Astrocyte (in vitro differentiated cells and primary cell): ENCODE results near the gene TRIB2. TPM values are rescaled to one million over a fixed set of nuclear protein-coding genes. Genes with fewer than 3 reads are reported as not detected.

Experiments
- DNase-seq: peaks from one replicate; pipeline ENCODE4 v3.0.0-alpha.2; 2010; ENCODE audit warnings: low read depth
- FAIRE-seq: peaks from 2 replicates; lab custom pipeline; 2011; peaks lifted over from hg19 to GRCh38; lab: Jason Lieb, UNC
- H2AFZ ChIP-seq: 2 replicates; pipeline ENCODE4 v1.6.0; 2012; ENCODE audit warnings: low read depth, low read length, inconsistent platforms
- H3K27ac ChIP-seq: 2 replicates; pipeline ENCODE4 v1.5.1; 2011; ENCODE audit warnings: low read depth, low read length, inconsistent platforms
- H3K27me3 ChIP-seq: 2 replicates; pipeline ENCODE4 v1.6.0; 2011; ENCODE audit warnings: low read length, inconsistent platforms; ENCODE audit not compliant: insufficient read depth
- H3K36me3 ChIP-seq: 2 replicates; pipeline ENCODE4 v1.5.1; 2011; ENCODE audit warnings: low read length, inconsistent platforms; ENCODE audit not compliant: insufficient read depth
- H3K4me1 ChIP-seq: 2 replicates; pipeline ENCODE4 v1.5.1; 2011; ENCODE audit warnings: low read length, inconsistent platforms; ENCODE audit not compliant: insufficient read depth
- H3K4me2 ChIP-seq: 2 replicates; pipeline ENCODE4 v1.6.0; 2012; ENCODE audit warnings: low read length, inconsistent platforms
- H3K4me3 ChIP-seq: 2 replicates; pipeline ENCODE4 v1.5.1; 2011; ENCODE audit warnings: low read depth, mild to moderate bottlenecking, low read length, inconsistent platforms; ENCODE audit not compliant: insufficient read depth
- H3K79me2 ChIP-seq: 2 replicates; pipeline ENCODE4 v1.6.0; 2012; ENCODE audit warnings: mild to moderate bottlenecking, low read length, inconsistent platforms; ENCODE audit not compliant: insufficient read depth
- H3K9ac ChIP-seq: 2 replicates; pipeline ENCODE4 v1.6.0; 2012; ENCODE audit warnings: mild to moderate bottlenecking, low read length, inconsistent platforms
- H3K9me3 ChIP-seq: 2 replicates; pipeline ENCODE4 v1.5.1; 2012; ENCODE audit warnings: low read depth, mild to moderate bottlenecking, low read length, inconsistent platforms; ENCODE audit not compliant: insufficient read depth
- H4K20me1 ChIP-seq: 2 replicates; pipeline ENCODE4 v1.6.0; 2012; ENCODE audit warnings: low read length, inconsistent platforms; ENCODE audit not compliant: insufficient read depth
- H3K27ac Mint-ChIP-seq: one replicate; pipeline ENCODE4 v1.8.0; 2021; ENCODE audit warnings: mild to moderate bottlenecking, mixed read lengths; ENCODE audit not compliant: unreplicated experiment
- H3K27me3 Mint-ChIP-seq: one replicate; pipeline ENCODE4 v1.8.0; 2021; ENCODE audit warnings: low read depth, mixed read lengths; ENCODE audit not compliant: unreplicated experiment
- H3K36me3 Mint-ChIP-seq: one replicate; pipeline ENCODE4 v1.8.0; 2021; ENCODE audit warnings: low read depth, mixed read lengths; ENCODE audit not compliant: unreplicated experiment
- H3K4me1 Mint-ChIP-seq: one replicate; pipeline ENCODE4 v1.8.0; 2021; ENCODE audit warnings: low read depth, mixed read lengths; ENCODE audit not compliant: unreplicated experiment
- H3K4me3 Mint-ChIP-seq: one replicate; pipeline ENCODE4 v1.8.0; 2021; ENCODE audit warnings: mild to moderate bottlenecking, moderate library complexity, mixed read lengths; ENCODE audit not compliant: unreplicated experiment
- H3K9me3 Mint-ChIP-seq: one replicate; pipeline ENCODE4 v1.8.0; 2021; ENCODE audit warnings: mild to moderate bottlenecking, mixed read lengths; ENCODE audit not compliant: unreplicated experiment
- CTCF ChIP-seq: IDR thresholded peaks from 2 replicates; pipeline ENCODE4 v1.5.1; 2011; ENCODE audit warnings: low read depth, mild to moderate bottlenecking, inconsistent platforms, low read length, moderate library complexity; ENCODE audit not compliant: insufficient read depth
- EZH2 ChIP-seq: IDR thresholded peaks from 2 replicates; pipeline ENCODE4 v1.6.1; 2012; ENCODE audit warnings: mild to moderate bottlenecking, low read length, inconsistent platforms; ENCODE audit not compliant: insufficient read depth
- total RNA-seq: library from RNA; stranded (reverse); gene quantifications from 2 replicates; pipeline ENCODE4 v1.2.1, GENCODE V29; 2021

Gene TRIB2
- total RNA-seq, 1 donor from 2014 or later = 22.6 TPM

GRCh38 chr2:12732651-12733050 is 15.9 kb downstream of the TRIB2 start:
- H3K4me2 ChIP-seq = no peak overlapping the region
- peaks cover 95% of the 10 kb centered on the region for H3K79me2 ChIP-seq
- Mint-ChIP-seq H3K27me3 (no peaks in the 10 kb centered on the region), H3K27ac (no peak overlapping the region), H3K4me3 (no peak overlapping the region), H3K36me3 (peaks cover 40% of the 10 kb centered on the region), H3K4me1 (peaks cover 4% of the 10 kb centered on the region), H3K9me3 (no peaks in the 10 kb centered on the region)
- H3K27me3 ChIP-seq = no peaks in the 10 kb centered on the region
- FAIRE-seq = no peak
- peaks cover 90% of the 10 kb centered on the region for H4K20me1 ChIP-seq
- H3K9me3 ChIP-seq = no peaks in the 10 kb centered on the region
- H3K27ac ChIP-seq = no peak overlapping the region
- TF ChIP-seq CTCF = no peak
- TF ChIP-seq EZH2 = no peak
- peaks cover 2% of the 10 kb centered on the region for H3K4me1 ChIP-seq
- H2AFZ ChIP-seq = no peak overlapping the region
- DNase-seq = no peak
- no peak overlapping the region for H3K9ac ChIP-seq
- peaks cover 18% of the 10 kb centered on the region for H3K36me3 ChIP-seq
- no peak overlapping the region for H3K4me3 ChIP-seq

GRCh38 chr2:12733846-12734245 is 17.1 kb downstream of the TRIB2 start:
- no peaks in the 10 kb centered on the region for H3K9me3 Mint-ChIP-seq
- H3K9me3 ChIP-seq = no peaks in the 10 kb centered on the region
- DNase-seq (no peak), FAIRE-seq (no peak)
- H3K36me3 Mint-ChIP-seq = peaks cover 43% of the 10 kb centered on the region
- no peaks in the 10 kb centered on the region for H3K27me3 ChIP-seq
- H4K20me1 ChIP-seq = peaks cover 88% of the 10 kb centered on the region
- TF ChIP-seq CTCF = no peak
- no peak for TF ChIP-seq EZH2
- H3K4me1 ChIP-seq = peaks cover 10% of the 10 kb centered on the region
- H3K36me3 ChIP-seq = peaks cover 18% of the 10 kb centered on the region
- H3K79me2 ChIP-seq = peaks cover 90% of the 10 kb centered on the region
- H3K27me3 Mint-ChIP-seq = no peaks in the 10 kb centered on the region
- H3K4me2 ChIP-seq = no peak overlapping the region
- H3K4me3 Mint-ChIP-seq = no peak overlapping the region
- H3K27ac Mint-ChIP-seq = no peak overlapping the region
- H3K4me1 Mint-ChIP-seq = peaks cover 12% of the 10 kb centered on the region
- no peak overlapping the region for H3K9ac ChIP-seq
- H3K27ac ChIP-seq = no peak overlapping the region
- no peak overlapping the region for H2AFZ ChIP-seq
- H3K4me3 ChIP-seq = no peak overlapping the region

- peaks cover 18% of the 10 kb centered on the region for H3K36me3 ChIP-seq
- H4K20me1 ChIP-seq = peaks cover 89% of the 10 kb centered on the region
- no peak overlapping the region for H3K4me2 ChIP-seq
- peaks cover 10% of the 10 kb centered on the region for H3K4me1 ChIP-seq
- H3K27ac ChIP-seq = no peak overlapping the region
- no peaks in the 10 kb centered on the region for H3K27me3 ChIP-seq
- no peak overlapping the region for H3K4me3 Mint-ChIP-seq
- H3K9me3 ChIP-seq = no peaks in the 10 kb centered on the region
- FAIRE-seq (no peak), DNase-seq (no peak)
- peaks cover 12% of the 10 kb centered on the region for H3K4me1 Mint-ChIP-seq
- H3K9me3 Mint-ChIP-seq = no peaks in the 10 kb centered on the region
- H3K27ac Mint-ChIP-seq = no peak overlapping the region
- no peak overlapping the region for H3K9ac ChIP-seq
- H2AFZ ChIP-seq = no peak overlapping the region
- no peaks in the 10 kb centered on the region for H3K27me3 Mint-ChIP-seq
- TF ChIP-seq CTCF = no peak
- TF ChIP-seq EZH2 = no peak
- peaks cover 87% of the 10 kb centered on the region for H3K79me2 ChIP-seq
- peaks cover 48% of the 10 kb centered on the region for H3K36me3 Mint-ChIP-seq
- no peak overlapping the region for H3K4me3 ChIP-seq
Observed at GRCh38 chr2:12734914-12735654, 18.3 kb downstream of the TRIB2 start.
